HepG2 (cell line): Measurements from ENCODE around the gene SAE1. TPM values are rescaled to one million over a fixed set of nuclear protein-coding genes. Genes with fewer than 3 reads are reported as not detected.
A peak's percentile ranks its signal among the peaks of the same experiment; 100 is the strongest.

Experiments
- ARID3A ChIP-seq: IDR thresholded peaks from 2 replicates; pipeline ENCODE4 v1.6.1; 2012; ENCODE audit warnings: low read depth, low read length, improper control_type of control experiment
- ASH2L ChIP-seq: fragments of 300-600, 200-600 bp; sonication (generic); IDR thresholded peaks from 2 replicates; pipeline ENCODE4 v1.7.0; 2017; ENCODE audit warnings: low read depth, mild to moderate bottlenecking, moderate library complexity, mixed read lengths, low read length; ENCODE audit not compliant: insufficient read length
- DNMT1 ChIP-seq: sonication (generic); formaldehyde crosslinking; IDR thresholded peaks from 2 replicates; pipeline ENCODE4 v1.5.1; 2020; ENCODE audit warnings: mild to moderate bottlenecking, missing genetic modification reagents
- GPBP1L1 ChIP-seq: sonication (generic); formaldehyde crosslinking; IDR thresholded peaks from 2 replicates; pipeline ENCODE4 v1.5.0; 2020; ENCODE audit warnings: mild to moderate bottlenecking, missing genetic modification reagents
- MTA1 ChIP-seq: sonication (generic); formaldehyde crosslinking; IDR thresholded peaks from 2 replicates; pipeline ENCODE4 v1.4.0; 2020; ENCODE audit warnings: missing genetic modification reagents, mild to moderate bottlenecking, borderline replicate concordance
- MZF1 ChIP-seq: sonication (generic); formaldehyde crosslinking; IDR thresholded peaks from 2 replicates; pipeline ENCODE4 v1.8.1; 2023; ENCODE audit warnings: mild to moderate bottlenecking, missing genetic modification reagents, borderline replicate concordance
- NR3C1 ChIP-seq: sonication (generic); formaldehyde crosslinking; IDR thresholded peaks from 2 replicates; pipeline ENCODE4 v1.4.0; 2020; ENCODE audit warnings: missing genetic modification reagents
- POLR2A ChIP-seq, 2 experiments: IDR thresholded peaks; 2 replicates each; pipeline ENCODE4 v1.6.1; 2011; ENCODE audit warnings: low read depth in 2 of 2, low read length in 2 of 2, mild to moderate bottlenecking in 1 of 2, moderate library complexity in 1 of 2; ENCODE audit not compliant: insufficient read depth in 1 of 2
- SOX13 ChIP-seq, 3 experiments: fragments of 450-650 bp in 1 of 3; sonication (generic) in 1 of 3; formaldehyde crosslinking in 1 of 3; IDR thresholded peaks in 2 of 3; conservative IDR thresholded peaks in 1 of 3; 2 replicates each; pipeline versions ENCODE4 v1.5.0 to v1.6.1; 2016 to 2020; ENCODE audit warnings: antibody characterized with exemption in 1 of 3, mild to moderate bottlenecking in 1 of 3, missing compliant biosample characterization in 1 of 3, missing genetic modification reagents in 1 of 3, moderate library complexity in 1 of 3
- TBX2 ChIP-seq: sonication (generic); formaldehyde crosslinking; IDR thresholded peaks from 2 replicates; pipeline ENCODE4 v1.5.0; 2020; ENCODE audit warnings: missing genetic modification reagents, mild to moderate bottlenecking, borderline replicate concordance
- ZFX ChIP-seq: sonication (generic); formaldehyde crosslinking; IDR thresholded peaks from 2 replicates; pipeline ENCODE4 v1.4.0; 2020; ENCODE audit warnings: mild to moderate bottlenecking, low read depth, missing genetic modification reagents, moderate library complexity
- ZFY ChIP-seq: sonication (generic); formaldehyde crosslinking; IDR thresholded peaks from 2 replicates; pipeline ENCODE4 v1.4.0; 2020; ENCODE audit warnings: missing genetic modification reagents
- ZNF10 ChIP-seq: sonication (generic); formaldehyde crosslinking; IDR thresholded peaks from 2 replicates; pipeline ENCODE4 v1.4.0; 2020; ENCODE audit warnings: mild to moderate bottlenecking, low read depth, missing genetic modification reagents, borderline replicate concordance
- ZNF263 ChIP-seq: sonication (generic); formaldehyde crosslinking; IDR thresholded peaks from 2 replicates; pipeline ENCODE4 v1.4.0; 2020; ENCODE audit warnings: missing genetic modification reagents
- ZNF383 ChIP-seq: sonication (generic); formaldehyde crosslinking; IDR thresholded peaks from 2 replicates; pipeline ENCODE4 v1.4.0; 2020; ENCODE audit warnings: missing genetic modification reagents, mild to moderate bottlenecking, borderline replicate concordance
- ZNF850 ChIP-seq: sonication (generic); formaldehyde crosslinking; conservative IDR thresholded peaks from 2 replicates; pipeline ENCODE4 v1.9.0; 2021; ENCODE audit warnings: mild to moderate bottlenecking, missing genetic modification reagents
- polyA plus RNA-seq, 8 experiments: library from polyadenylated mRNA; depleted of rRNA in 3 of 8; stranded (reverse) in 7 of 8; unstranded in 1 of 8; fragments of >200 nt; fragmentation: Illumina TruSeq in 4 of 8; extraction: Trizol in 4 of 8; gene quantifications; 2 replicates each; pipeline versions ENCODE4 v1.2.1 to v1.2.3, GENCODE V29; 2011 to 2016; ENCODE audit warnings: low read depth in 4 of 8, missing spikeins in 1 of 8, mixed read lengths in 1 of 8; ENCODE audit not compliant: insufficient read depth in 1 of 8
- total RNA-seq, 5 experiments: library from RNA; depleted of rRNA; stranded (reverse); fragments of >200 nt; fragmentation: Illumina TruSeq; extraction: Trizol; gene quantifications; 2 replicates each; pipeline ENCODE4 v1.2.3, GENCODE V29; 2016; ENCODE audit warnings: low read depth in 1 of 5
- TF ChIP-seq, protein P1 (sequence below): sonication (generic); formaldehyde crosslinking; IDR thresholded peaks from 2 replicates; pipeline ENCODE4 v1.8.0; 2023; ENCODE audit warnings: mild to moderate bottlenecking, missing genetic modification reagents
- TF ChIP-seq, protein P2 (sequence below): IDR thresholded peaks from 2 replicates; pipeline ENCODE4 v1.6.1; 2016; ENCODE audit warnings: missing biosample characterization, missing genetic modification reagents, low read depth
- TF ChIP-seq, protein P3 (sequence below): fragments of 450-650 bp; IDR thresholded peaks from 2 replicates; pipeline ENCODE4 v1.6.1; 2017

Gene SAE1
- total and polyA plus RNA-seq, 2 of the 13 experiments (the other 11 are each of a cell fraction or from before 2014, with no cell fraction given): 87.6 to 197 TPM

DNA sequence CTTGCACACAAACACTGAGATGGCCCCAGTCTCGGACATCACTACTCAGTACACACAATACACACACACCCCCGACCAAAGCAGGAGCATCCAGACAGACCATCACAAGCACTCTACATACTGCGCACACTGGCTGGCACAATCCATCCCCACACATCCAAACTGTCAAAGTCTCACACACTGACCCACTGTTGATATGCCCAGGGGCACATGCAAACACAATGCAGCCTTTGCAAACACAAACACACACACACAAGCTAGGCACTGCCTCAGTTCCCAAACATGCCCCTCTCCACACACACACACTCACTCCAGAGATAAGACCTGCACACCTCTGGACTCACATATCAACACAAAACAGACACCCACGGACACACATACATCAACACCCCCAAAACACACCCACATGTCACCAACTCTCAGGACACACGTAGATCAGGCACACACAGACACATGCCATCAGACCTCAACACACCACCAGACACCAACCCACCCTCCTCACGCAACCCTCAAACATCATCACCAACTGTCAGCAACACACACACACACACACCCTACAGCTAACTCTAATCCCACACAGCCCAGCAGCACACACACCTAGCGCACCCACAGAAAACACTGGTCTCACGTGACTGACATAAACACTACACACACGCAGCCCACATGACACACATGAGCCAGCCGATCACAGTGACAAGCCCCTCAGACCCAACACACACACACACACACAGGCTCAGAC, 98.5 kb downstream of the SAE1 start (continued):
- no peak for TF ChIP-seq ZNF850 (CRISPR knock-in tag)
- TF ChIP-seq ZFX (CRISPR knock-in tag): no peak
- TF ChIP-seq, protein P1, sequence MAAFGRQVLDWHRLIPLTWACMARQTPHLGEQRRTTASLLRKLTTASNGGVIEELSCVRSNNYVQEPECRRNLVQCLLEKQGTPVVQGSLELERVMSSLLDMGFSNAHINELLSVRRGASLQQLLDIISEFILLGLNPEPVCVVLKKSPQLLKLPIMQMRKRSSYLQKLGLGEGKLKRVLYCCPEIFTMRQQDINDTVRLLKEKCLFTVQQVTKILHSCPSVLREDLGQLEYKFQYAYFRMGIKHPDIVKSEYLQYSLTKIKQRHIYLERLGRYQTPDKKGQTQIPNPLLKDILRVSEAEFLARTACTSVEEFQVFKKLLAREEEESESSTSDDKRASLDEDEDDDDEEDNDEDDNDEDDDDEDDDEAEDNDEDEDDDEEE (CRISPR knock-in tag): 0 out of 2 replicates have a peak, but pooled peaks have one; percentile 40
- TF ChIP-seq NR3C1 (CRISPR knock-in tag): no peak
- TF ChIP-seq, protein P2, sequence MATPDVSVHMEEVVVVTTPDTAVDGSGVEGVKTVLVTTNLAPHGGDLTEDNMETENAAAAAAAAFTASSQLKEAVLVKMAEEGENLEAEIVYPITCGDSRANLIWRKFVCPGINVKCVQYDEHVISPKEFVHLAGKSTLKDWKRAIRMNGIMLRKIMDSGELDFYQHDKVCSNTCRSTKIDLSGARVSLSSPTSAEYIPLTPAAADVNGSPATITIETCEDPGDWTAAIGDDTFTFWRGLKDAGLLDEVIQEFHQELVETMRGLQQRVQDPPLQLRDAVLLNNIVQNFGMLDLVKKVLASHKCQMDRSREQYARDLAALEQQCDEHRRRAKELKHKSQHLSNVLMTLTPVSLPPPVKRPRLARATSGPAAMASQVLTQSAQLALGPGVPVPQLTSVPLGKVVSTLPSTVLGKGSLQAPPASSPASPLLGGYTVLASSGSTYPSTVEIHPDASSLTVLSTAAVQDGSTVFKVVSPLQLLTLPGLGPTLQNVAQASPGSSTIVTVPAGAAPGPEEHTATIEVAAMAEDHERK (CRISPR knock-in tag): no peak
- TF ChIP-seq SOX13 (IDR thresholded peaks at IDR 0.05): no peak
- TF ChIP-seq SOX13 (CRISPR knock-in tag; conservative IDR thresholded peaks at IDR 0.05 in 1 of 2, IDR thresholded peaks at IDR 0.05 in 1 of 2): no peak
- TF ChIP-seq ZFY (CRISPR knock-in tag): no peak
- 0 out of 4 replicates have a peak, but pooled peaks of 1 of the 2 experiments have one; percentile 12 for TF ChIP-seq POLR2A (IDR thresholded peaks at IDR 0.05; ENCODE audit: insufficient read depth in 1 of 2, low read depth in 2 of 2, low read length in 2 of 2)
- peak; percentile 64; the same call in 1 of the 2 replicates for TF ChIP-seq MZF1 (CRISPR knock-in tag)
- TF ChIP-seq ZNF263 (CRISPR knock-in tag): no peak
- no peak for TF ChIP-seq ASH2L
- no peak for TF ChIP-seq MTA1
- no peak for TF ChIP-seq ZNF10 (CRISPR knock-in tag)
- TF ChIP-seq ZNF383 (CRISPR knock-in tag): no peak
- no peak for TF ChIP-seq GPBP1L1 (CRISPR knock-in tag)
- no peak for TF ChIP-seq DNMT1
- no peak for TF ChIP-seq TBX2 (CRISPR knock-in tag)
- TF ChIP-seq, protein P3, sequence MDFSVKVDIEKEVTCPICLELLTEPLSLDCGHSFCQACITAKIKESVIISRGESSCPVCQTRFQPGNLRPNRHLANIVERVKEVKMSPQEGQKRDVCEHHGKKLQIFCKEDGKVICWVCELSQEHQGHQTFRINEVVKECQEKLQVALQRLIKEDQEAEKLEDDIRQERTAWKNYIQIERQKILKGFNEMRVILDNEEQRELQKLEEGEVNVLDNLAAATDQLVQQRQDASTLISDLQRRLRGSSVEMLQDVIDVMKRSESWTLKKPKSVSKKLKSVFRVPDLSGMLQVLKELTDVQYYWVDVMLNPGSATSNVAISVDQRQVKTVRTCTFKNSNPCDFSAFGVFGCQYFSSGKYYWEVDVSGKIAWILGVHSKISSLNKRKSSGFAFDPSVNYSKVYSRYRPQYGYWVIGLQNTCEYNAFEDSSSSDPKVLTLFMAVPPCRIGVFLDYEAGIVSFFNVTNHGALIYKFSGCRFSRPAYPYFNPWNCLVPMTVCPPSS: no peak
- TF ChIP-seq ARID3A: no peak
